CD8-positive, alpha-beta memory T cell (primary cell): ENCODE results near the gene LPP. TPM values are rescaled to one million over a fixed set of nuclear protein-coding genes. Genes with fewer than 3 reads are reported as not detected.
A peak's percentile ranks its signal among the peaks of the same experiment; 100 is the strongest.
"Not testable (repeated sequence)": the region's sequence is repeated elsewhere in the genome, so short reads cannot be mapped to it uniquely, and the experiment has no call there.

Experiments used
- CTCF ChIA-PET: fragments of 350-600 bp; sonication (Branson Sonifier 250); formaldehyde crosslinking; loops from one replicate; lab custom pipeline; 2021; ENCODE audit warnings: antibody characterized with exemption; lab: Charles Lee
- POLR2A ChIA-PET: fragments of 350-600 bp; sonication (Branson Sonifier 250); formaldehyde crosslinking; loops from one replicate; lab custom pipeline; 2021; ENCODE audit warnings: antibody characterized with exemption; lab: Charles Lee
- DNase-seq, 5 donors: peaks; one replicate each; pipeline versions ENCODE4 v3.0.0 to v3.0.0-alpha.2; 2020 to 2022; ENCODE audit warnings: mixed read lengths in 1 of 5
- H3K27ac ChIP-seq: one replicate; pipeline ENCODE4 v1.7.0; 2013; ENCODE audit warnings: low read depth, mild to moderate bottlenecking, low read length, moderate library complexity
- H3K27me3 ChIP-seq: 2 replicates; pipeline ENCODE4 v1.7.0; 2013; ENCODE audit warnings: low read length, mild to moderate bottlenecking; ENCODE audit not compliant: insufficient read depth, poor library complexity, severe bottlenecking
- H3K36me3 ChIP-seq: 2 replicates; pipeline ENCODE4 v1.7.0; 2013; ENCODE audit warnings: mild to moderate bottlenecking, low read length, moderate library complexity; ENCODE audit not compliant: insufficient read depth
- H3K4me1 ChIP-seq: 2 replicates; pipeline ENCODE4 v1.7.0; 2013; ENCODE audit warnings: mild to moderate bottlenecking, low read length, moderate library complexity; ENCODE audit not compliant: insufficient read depth
- H3K4me3 ChIP-seq: 2 replicates; pipeline ENCODE4 v1.7.0; 2013; ENCODE audit warnings: mild to moderate bottlenecking, low read length
- H3K9me3 ChIP-seq: 2 replicates; pipeline ENCODE4 v1.7.0; 2013; ENCODE audit warnings: mild to moderate bottlenecking, low read length
- H3K27ac Mint-ChIP-seq, 8 donors: one replicate each; pipeline ENCODE4 v1.8.0; 2020 to 2021; ENCODE audit warnings: mixed read lengths in 8 of 8, mild to moderate bottlenecking in 6 of 8, inconsistent platforms in 3 of 8, moderate library complexity in 3 of 8
- H3K27me3 Mint-ChIP-seq, 2 donors: one replicate each; pipeline ENCODE4 v1.8.0; 2020 to 2021; ENCODE audit warnings: mixed read lengths in 2 of 2, mild to moderate bottlenecking in 1 of 2, moderate library complexity in 1 of 2
- H3K36me3 Mint-ChIP-seq, 3 donors: one replicate each; pipeline ENCODE4 v1.8.0; 2020 to 2021; ENCODE audit warnings: mixed read lengths in 3 of 3, inconsistent platforms in 1 of 3, mild to moderate bottlenecking in 1 of 3
- H3K4me1 Mint-ChIP-seq, 3 donors: one replicate each; pipeline ENCODE4 v1.8.0; 2020 to 2021; ENCODE audit warnings: mixed read lengths in 3 of 3, inconsistent platforms in 1 of 3, mild to moderate bottlenecking in 1 of 3
- H3K4me3 Mint-ChIP-seq, 7 donors: one replicate each; pipeline ENCODE4 v1.8.0; 2020 to 2021; ENCODE audit warnings: mixed read lengths in 7 of 7, mild to moderate bottlenecking in 6 of 7, moderate library complexity in 4 of 7, inconsistent platforms in 2 of 7
- H3K9me3 Mint-ChIP-seq, 5 donors: one replicate each; pipeline ENCODE4 v1.8.0; 2020 to 2022; ENCODE audit warnings: mixed read lengths in 5 of 5, mild to moderate bottlenecking in 3 of 5, moderate library complexity in 2 of 5, inconsistent platforms in 1 of 5
- polyA plus RNA-seq: library from polyadenylated mRNA; unstranded; fragments of 300-500 nt; fragmentation: Illumina TruSeq; gene quantifications from one replicate; pipeline ENCODE4 v1.2.3, GENCODE V29; 2021
- total RNA-seq, 2 experiments: library from RNA; stranded (reverse); gene quantifications; one replicate each; pipeline ENCODE4 v1.2.3, GENCODE V29; 2021

LPP gene
- total and polyA plus RNA-seq, 3 experiments from 2014 or later: 13.4 to 23.5 (median 18.0) TPM

DNA sequence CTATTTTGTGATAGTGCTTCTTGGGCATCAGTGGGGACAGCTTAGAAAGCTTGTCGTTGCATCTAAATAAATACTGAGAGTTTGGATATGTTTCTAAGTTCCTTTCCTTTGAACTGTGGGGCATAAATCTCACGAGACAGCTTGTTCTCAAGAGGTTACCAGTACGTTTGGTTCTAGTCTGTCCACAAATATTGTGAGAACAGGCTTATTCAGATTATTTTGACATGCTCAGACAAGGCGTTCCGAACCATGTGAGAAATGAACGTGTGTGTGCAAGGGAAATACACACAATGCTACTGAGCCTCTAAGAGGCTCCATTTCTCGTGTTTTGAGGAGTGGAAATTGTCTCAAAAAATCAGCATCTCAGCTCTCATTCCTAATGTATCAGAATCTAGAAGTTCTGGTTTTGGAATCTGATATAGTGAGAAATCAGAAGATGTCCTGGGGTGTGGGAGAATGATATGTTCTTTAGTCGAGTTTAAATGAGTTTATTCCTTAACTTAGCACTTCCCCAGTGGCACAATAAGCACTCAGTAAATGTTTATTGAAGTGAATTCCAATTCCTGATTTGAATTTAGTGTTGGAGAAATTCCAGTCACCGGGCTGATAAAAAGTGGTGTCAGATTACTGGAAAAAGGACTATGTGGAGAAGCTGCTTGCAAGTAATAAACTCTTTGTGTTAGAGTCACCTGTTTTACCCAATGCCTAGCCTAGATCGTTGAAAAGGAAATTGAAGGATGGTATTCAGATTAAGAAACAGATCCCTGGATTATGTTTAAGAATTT lies 481.5 kb downstream of the LPP start:
- H3K36me3 Mint-ChIP-seq: peaks cover 0 to 5% (median 4%) of the 10 kb centered on the region in 3 donors
- Histone ChIP-seq H3K36me3 (no peaks in the 10 kb centered on the region), H3K27ac (no peak overlapping the region), H3K4me1 (no peaks in the 10 kb centered on the region), H3K27me3 (no peaks in the 10 kb centered on the region), H3K4me3 (no peak overlapping the region), H3K9me3 (no peaks in the 10 kb centered on the region)
- no peaks in the 10 kb centered on the region for H3K27me3 Mint-ChIP-seq
- no peak for DNase-seq
- ChIA-PET POLR2A (no interaction called here), CTCF (no interaction called here)
- no peak overlapping the region for H3K4me3 Mint-ChIP-seq
- no peak overlapping the region for H3K27ac Mint-ChIP-seq
- H3K9me3 Mint-ChIP-seq: peaks cover 0 to 4% (median 0%) of the 10 kb centered on the region in 5 donors
- H3K4me1 Mint-ChIP-seq: no peaks in the 10 kb centered on the region

GRCh38 chr3:188636292-188636691 lies 482.3 kb downstream of the LPP start:
- H3K9me3 Mint-ChIP-seq, CTCF ChIA-PET, H3K27me3 ChIP-seq, H3K27ac ChIP-seq, POLR2A ChIA-PET, H3K9me3 ChIP-seq, H3K4me3 ChIP-seq, H3K27me3 Mint-ChIP-seq, H3K36me3 ChIP-seq, H3K27ac Mint-ChIP-seq, H3K4me3 Mint-ChIP-seq, DNase-seq, H3K4me1 ChIP-seq, H3K4me1 Mint-ChIP-seq, H3K36me3 Mint-ChIP-seq: not testable (repeated sequence)

- no peaks in the 10 kb centered on the region for H3K9me3 ChIP-seq
- H3K9me3 Mint-ChIP-seq: peaks cover 0 to 4% (median 0%) of the 10 kb centered on the region in 5 donors
- H3K4me3 Mint-ChIP-seq: no peak overlapping the region
- peak overlapping the region in 1 of 8 donors; percentile 36 for H3K27ac Mint-ChIP-seq
- H3K27me3 Mint-ChIP-seq: no peaks in the 10 kb centered on the region
- ChIA-PET CTCF (no interaction called here), POLR2A (no interaction called here)
- no peak for DNase-seq
- peaks cover 1 to 7% (median 5%) of the 10 kb centered on the region in 3 donors for H3K4me1 Mint-ChIP-seq
- H3K4me1 ChIP-seq: no peaks in the 10 kb centered on the region
- no peaks in the 10 kb centered on the region for H3K27me3 ChIP-seq
- no peak overlapping the region for H3K27ac ChIP-seq
- H3K36me3 Mint-ChIP-seq: peaks cover 0 to 7% (median 0%) of the 10 kb centered on the region in 3 donors
- H3K36me3 ChIP-seq: no peaks in the 10 kb centered on the region
- no peak overlapping the region for H3K4me3 ChIP-seq
Measured at GRCh38 chr3:188641076-188641475, 487.1 kb downstream of the LPP start.

DNA sequence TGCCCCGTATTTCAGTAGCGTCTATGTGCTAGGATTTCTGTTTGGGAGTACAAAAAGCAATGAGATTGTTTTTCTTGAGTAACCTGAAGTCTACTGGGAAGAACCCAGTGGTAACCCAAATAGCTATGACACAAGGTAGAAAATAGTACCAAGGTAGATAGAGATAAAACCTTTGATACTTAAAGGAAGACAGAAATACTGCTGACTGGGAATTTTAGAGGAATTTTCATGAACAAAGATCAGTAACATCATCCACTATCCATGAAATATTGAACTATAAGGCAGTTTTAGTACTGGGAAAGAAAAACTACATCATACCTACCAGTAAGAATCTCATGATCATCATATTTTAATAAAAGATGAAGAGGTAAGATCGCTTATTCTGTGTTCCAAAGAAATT lies 489.8 kb downstream of the LPP start:
- no peaks in the 10 kb centered on the region for H3K36me3 ChIP-seq
- ChIA-PET POLR2A (no interaction called here), CTCF (interaction anchor here (2.1 kb wide), 1 partner anchor 903 kb away, joined by 8 read pairs; no protein-coding TSS in a partner anchor)
- Mint-ChIP-seq H3K9me3 (peaks cover 0 to 2% (median 0%) of the 10 kb centered on the region in 5 donors), H3K36me3 (peaks cover 0 to 7% (median 0%) of the 10 kb centered on the region in 3 donors), H3K27me3 (no peaks in the 10 kb centered on the region), H3K27ac (peak overlapping the region in 1 of 8 donors; percentile 25), H3K4me1 (peaks cover 12 to 22% (median 17%) of the 10 kb centered on the region in 3 donors), H3K4me3 (no peak overlapping the region)
- no peaks in the 10 kb centered on the region for H3K9me3 ChIP-seq
- H3K27me3 ChIP-seq: no peaks in the 10 kb centered on the region
- no peak overlapping the region for H3K4me3 ChIP-seq
- DNase-seq: no peak
- no peaks in the 10 kb centered on the region for H3K4me1 ChIP-seq
- no peak overlapping the region for H3K27ac ChIP-seq

DNA sequence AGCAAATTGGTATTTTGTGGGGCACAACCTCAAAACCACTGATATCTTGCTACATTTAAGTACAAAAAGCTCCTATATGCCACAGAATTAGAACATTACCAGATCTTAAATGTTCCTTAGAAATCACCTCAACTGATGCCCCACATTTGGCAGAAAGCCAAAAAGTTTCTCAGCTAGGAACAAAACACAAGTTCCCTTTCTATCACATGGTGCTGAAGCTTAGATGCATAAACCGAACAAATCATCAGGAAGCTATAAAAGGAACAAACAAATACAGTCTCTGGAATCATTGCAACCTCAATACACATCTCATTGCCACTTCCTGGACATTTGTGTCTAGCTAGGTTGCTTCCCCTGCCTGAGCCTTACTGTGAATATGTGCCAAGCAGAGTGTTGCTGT lies 492.6 kb downstream of the LPP start:
- Histone ChIP-seq H3K9me3 (no peaks in the 10 kb centered on the region), H3K27ac (no peak overlapping the region), H3K27me3 (no peaks in the 10 kb centered on the region), H3K4me1 (no peaks in the 10 kb centered on the region), H3K36me3 (no peaks in the 10 kb centered on the region), H3K4me3 (no peak overlapping the region)
- ChIA-PET POLR2A (no interaction called here), CTCF (interaction anchor here (1.1 kb wide), 1 partner anchor 243 kb away, joined by 3 read pairs; no protein-coding TSS in a partner anchor)
- Mint-ChIP-seq H3K4me1 (peaks cover 12 to 22% (median 17%) of the 10 kb centered on the region in 3 donors), H3K27ac (peak overlapping the region in 1 of 8 donors; percentile 66), H3K4me3 (no peak overlapping the region), H3K9me3 (no peaks in the 10 kb centered on the region), H3K27me3 (no peaks in the 10 kb centered on the region), H3K36me3 (peaks cover 0 to 9% (median 6%) of the 10 kb centered on the region in 3 donors)
- no peak for DNase-seq

GRCh38 chr3:188647237-188647636 lies 493.3 kb downstream of the LPP start:
- no peaks in the 10 kb centered on the region for H3K9me3 ChIP-seq
- no peak overlapping the region for H3K27ac ChIP-seq
- H3K4me1 Mint-ChIP-seq: peaks cover 12 to 22% (median 17%) of the 10 kb centered on the region in 3 donors
- no peaks in the 10 kb centered on the region for H3K27me3 Mint-ChIP-seq
- no peak overlapping the region for H3K4me3 Mint-ChIP-seq
- H3K27ac Mint-ChIP-seq: peak overlapping the region in 4 of 8 donors; percentile 3 to 80 (median 22)
- no peak for DNase-seq
- H3K36me3 ChIP-seq: no peaks in the 10 kb centered on the region
- no peak overlapping the region for H3K4me3 ChIP-seq
- peaks cover 0 to 9% (median 6%) of the 10 kb centered on the region in 3 donors for H3K36me3 Mint-ChIP-seq
- H3K27me3 ChIP-seq: no peaks in the 10 kb centered on the region
- no peaks in the 10 kb centered on the region for H3K4me1 ChIP-seq
- H3K9me3 Mint-ChIP-seq: no peaks in the 10 kb centered on the region
- ChIA-PET CTCF (interaction anchor here (0.8 to 1.1 kb wide), 2 partner anchors 243 to 907 kb away, joined by 3 read pairs; no protein-coding TSS in a partner anchor), POLR2A (no interaction called here)

- CTCF ChIA-PET: no interaction called here
- Mint-ChIP-seq H3K27ac (no peak overlapping the region), H3K36me3 (peaks cover 0 to 6% (median 6%) of the 10 kb centered on the region in 3 donors), H3K27me3 (no peaks in the 10 kb centered on the region), H3K9me3 (no peaks in the 10 kb centered on the region), H3K4me3 (no peak overlapping the region), H3K4me1 (peaks cover 12 to 16% (median 13%) of the 10 kb centered on the region in 3 donors)
- no peak for DNase-seq
- H3K4me3 ChIP-seq: no peak overlapping the region
- no peaks in the 10 kb centered on the region for H3K4me1 ChIP-seq
- no peaks in the 10 kb centered on the region for H3K36me3 ChIP-seq
- no peak overlapping the region for H3K27ac ChIP-seq
- H3K9me3 ChIP-seq: no peaks in the 10 kb centered on the region
- POLR2A ChIA-PET: interaction anchor here (0.6 kb wide), 1 partner anchor 19 kb away, joined by 3 read pairs; no protein-coding TSS in a partner anchor
- no peaks in the 10 kb centered on the region for H3K27me3 ChIP-seq
Measured at GRCh38 chr3:188649521-188649920, 495.6 kb downstream of the LPP start.

DNA sequence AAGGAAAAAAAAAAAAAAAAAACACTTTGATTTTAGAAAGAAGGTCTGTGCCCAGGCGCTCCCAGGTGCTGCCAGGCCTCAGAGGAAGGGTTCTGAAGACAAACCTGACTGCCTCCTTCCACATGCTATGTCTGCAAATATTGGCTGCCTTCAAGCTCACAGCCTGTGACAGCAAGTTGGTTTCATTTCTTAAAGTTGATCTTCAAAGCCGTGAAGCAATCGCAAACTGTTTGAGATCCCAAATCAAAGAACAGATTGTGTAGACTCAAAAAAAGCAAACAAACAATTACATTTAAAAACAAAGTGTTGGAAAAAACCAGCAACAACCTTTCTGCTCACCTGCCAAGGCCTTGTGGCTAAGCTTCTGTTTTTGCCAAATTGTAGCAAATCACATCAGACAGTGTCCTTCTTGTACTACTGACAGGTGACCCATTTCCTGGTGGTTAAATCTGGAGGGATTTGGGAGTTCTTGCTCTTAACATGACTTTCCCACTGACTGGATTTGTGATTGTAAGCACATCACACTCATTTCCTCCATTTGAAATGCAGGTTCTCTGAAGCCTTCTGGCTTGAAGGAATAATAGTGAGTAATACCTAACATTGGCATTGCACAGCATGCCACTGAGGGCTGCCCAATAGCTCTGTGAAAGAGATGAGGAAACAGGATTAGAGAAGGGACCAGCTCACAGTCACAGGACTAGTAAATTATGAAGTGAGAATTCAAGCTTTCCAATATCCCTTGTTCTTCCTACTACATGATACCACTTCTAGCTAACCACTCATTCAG lies 502.4 kb downstream of the LPP start:
- ChIA-PET POLR2A (no interaction called here), CTCF (no interaction called here)
- Mint-ChIP-seq H3K36me3 (peaks cover 0 to 2% (median under 1%) of the 10 kb centered on the region in 3 donors), H3K4me1 (peaks cover 3 to 7% (median 4%) of the 10 kb centered on the region in 3 donors), H3K4me3 (no peak overlapping the region), H3K9me3 (no peaks in the 10 kb centered on the region), H3K27ac (no peak overlapping the region), H3K27me3 (no peaks in the 10 kb centered on the region)
- Histone ChIP-seq H3K9me3 (no peaks in the 10 kb centered on the region), H3K4me1 (no peaks in the 10 kb centered on the region), H3K27ac (no peak overlapping the region), H3K27me3 (no peaks in the 10 kb centered on the region), H3K4me3 (no peak overlapping the region), H3K36me3 (no peaks in the 10 kb centered on the region)
- no peak for DNase-seq
